Peyer's patch (tissue), 4 donors: ENCODE data around the gene MAN1A1.

ENCODE experiments used
- POLR2A ChIP-seq, 2 donors: fragments of 450-650 bp; IDR thresholded peaks; one replicate each; pipeline ENCODE4 v1.5.1; 2017; ENCODE audit warnings: antibody characterized with exemption in 2 of 2, mild to moderate bottlenecking in 2 of 2, moderate library complexity in 2 of 2
- TF ChIP-seq, protein P1 (sequence below), 6 experiments: fragments of 450-650 bp in 4 of 6; fragments of 200-600 bp in 2 of 6; sonication (generic) in 1 of 6; IDR thresholded peaks; one replicate each; pipeline ENCODE4 v1.5.1; 2017 to 2019; ENCODE audit warnings: antibody characterized with exemption in 6 of 6, mild to moderate bottlenecking in 3 of 6, moderate library complexity in 1 of 6

DNA sequence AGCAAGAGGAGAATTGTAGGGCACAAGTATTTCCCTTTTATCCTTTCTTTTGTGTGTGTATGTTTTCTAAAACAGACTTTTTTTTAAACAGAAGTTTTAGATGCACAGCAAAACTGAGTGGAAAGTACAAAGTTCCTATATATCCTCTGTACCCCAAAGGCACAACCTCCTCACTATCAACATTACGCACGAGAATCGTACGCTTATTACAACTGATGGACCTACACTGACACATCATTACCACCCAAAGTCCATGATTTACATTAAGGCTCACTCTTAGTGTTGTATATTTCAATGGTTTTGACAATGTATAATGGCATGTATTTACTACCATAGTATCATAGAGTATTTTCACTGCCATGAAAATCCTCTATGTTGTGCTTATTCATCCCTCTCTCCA lies 32.6 kb downstream of the MAN1A1 start:
- no peak for TF ChIP-seq POLR2A (IDR thresholded peaks at IDR 0.05)
- TF ChIP-seq, protein P1, sequence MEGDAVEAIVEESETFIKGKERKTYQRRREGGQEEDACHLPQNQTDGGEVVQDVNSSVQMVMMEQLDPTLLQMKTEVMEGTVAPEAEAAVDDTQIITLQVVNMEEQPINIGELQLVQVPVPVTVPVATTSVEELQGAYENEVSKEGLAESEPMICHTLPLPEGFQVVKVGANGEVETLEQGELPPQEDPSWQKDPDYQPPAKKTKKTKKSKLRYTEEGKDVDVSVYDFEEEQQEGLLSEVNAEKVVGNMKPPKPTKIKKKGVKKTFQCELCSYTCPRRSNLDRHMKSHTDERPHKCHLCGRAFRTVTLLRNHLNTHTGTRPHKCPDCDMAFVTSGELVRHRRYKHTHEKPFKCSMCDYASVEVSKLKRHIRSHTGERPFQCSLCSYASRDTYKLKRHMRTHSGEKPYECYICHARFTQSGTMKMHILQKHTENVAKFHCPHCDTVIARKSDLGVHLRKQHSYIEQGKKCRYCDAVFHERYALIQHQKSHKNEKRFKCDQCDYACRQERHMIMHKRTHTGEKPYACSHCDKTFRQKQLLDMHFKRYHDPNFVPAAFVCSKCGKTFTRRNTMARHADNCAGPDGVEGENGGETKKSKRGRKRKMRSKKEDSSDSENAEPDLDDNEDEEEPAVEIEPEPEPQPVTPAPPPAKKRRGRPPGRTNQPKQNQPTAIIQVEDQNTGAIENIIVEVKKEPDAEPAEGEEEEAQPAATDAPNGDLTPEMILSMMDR (IDR thresholded peaks at IDR 0.05) = no peak
